Measurements from ENCODE around the gene FBXL7. TPM values are rescaled to one million over a fixed set of nuclear protein-coding genes. Genes with fewer than 3 reads are reported as not detected.

Gene FBXL7
- total RNA-seq, 2 experiments from 2014 or later = not detected

- intact Hi-C loops (cut with micrococcal nuclease) = no loop called here
- H3K9me3 Mint-ChIP-seq = no peaks in the 10 kb centered on the region
- CTCF ChIA-PET = no interaction called here
- no peak for DNase-seq
- no peak for ATAC-seq
- no peaks in the 10 kb centered on the region for H3K36me3 Mint-ChIP-seq (ENCODE audit: low read depth)
- H3K4me3 Mint-ChIP-seq = no peak overlapping the region
- H3K4me1 Mint-ChIP-seq (ENCODE audit: low read depth) = no peaks in the 10 kb centered on the region
- POLR2A ChIA-PET = no interaction called here
- H3K27me3 Mint-ChIP-seq = no peaks in the 10 kb centered on the region
- TF ChIP-seq CTCF (IDR thresholded peaks at IDR 0.05) = no peak
- H3K27ac Mint-ChIP-seq = no peak overlapping the region
Measured at GRCh38 chr5:15966066-15966640, 466.2 kb downstream of the FBXL7 start.

GRCh38 chr5:15966651-15967050, 466.7 kb downstream of the FBXL7 start:
- H3K4me3 Mint-ChIP-seq = no peak overlapping the region
- H3K27me3 Mint-ChIP-seq = no peaks in the 10 kb centered on the region
- no peaks in the 10 kb centered on the region for H3K9me3 Mint-ChIP-seq
- no peaks in the 10 kb centered on the region for H3K36me3 Mint-ChIP-seq (ENCODE audit: low read depth)
- ChIA-PET CTCF (no interaction called here), POLR2A (no interaction called here)
- no peak for DNase-seq
- no peaks in the 10 kb centered on the region for H3K4me1 Mint-ChIP-seq (ENCODE audit: low read depth)
- no peak for TF ChIP-seq CTCF (IDR thresholded peaks at IDR 0.05)
- ATAC-seq = no peak
- no peak overlapping the region for H3K27ac Mint-ChIP-seq
- intact Hi-C loops (cut with micrococcal nuclease) = no loop called here

GRCh38 chr5:15968993-15969392, 469.0 kb downstream of the FBXL7 start:
- Mint-ChIP-seq H3K27ac (no peak overlapping the region), H3K27me3 (no peaks in the 10 kb centered on the region), H3K9me3 (peaks cover 2% of the 10 kb centered on the region), H3K4me1 (ENCODE audit: low read depth) (no peaks in the 10 kb centered on the region), H3K36me3 (ENCODE audit: low read depth) (no peaks in the 10 kb centered on the region), H3K4me3 (no peak overlapping the region)
- TF ChIP-seq CTCF (IDR thresholded peaks at IDR 0.05) = no peak
- ATAC-seq (no peak), DNase-seq (no peak)
- intact Hi-C loops (cut with micrococcal nuclease) = no loop called here
- CTCF ChIA-PET = no interaction called here
- POLR2A ChIA-PET = no interaction called here

GRCh38 chr5:15977851-15978250, 477.9 kb downstream of the FBXL7 start:
- TF ChIP-seq CTCF (IDR thresholded peaks at IDR 0.05) = no peak
- H3K36me3 Mint-ChIP-seq (ENCODE audit: low read depth) = no peaks in the 10 kb centered on the region
- ChIA-PET POLR2A (no interaction called here), CTCF (no interaction called here)
- H3K9me3 Mint-ChIP-seq = no peaks in the 10 kb centered on the region
- H3K4me1 Mint-ChIP-seq (ENCODE audit: low read depth) = no peaks in the 10 kb centered on the region
- H3K27ac Mint-ChIP-seq = no peak overlapping the region
- intact Hi-C loops (cut with micrococcal nuclease) = no loop called here
- no peak for ATAC-seq
- no peak overlapping the region for H3K4me3 Mint-ChIP-seq
- no peaks in the 10 kb centered on the region for H3K27me3 Mint-ChIP-seq
- no peak for DNase-seq

- no peaks in the 10 kb centered on the region for H3K9me3 Mint-ChIP-seq
- no peak overlapping the region for H3K27ac Mint-ChIP-seq
- H3K36me3 Mint-ChIP-seq (ENCODE audit: low read depth) = no peaks in the 10 kb centered on the region
- intact Hi-C loops (cut with micrococcal nuclease) = no loop called here
- ChIA-PET CTCF (no interaction called here), POLR2A (no interaction called here)
- no peaks in the 10 kb centered on the region for H3K4me1 Mint-ChIP-seq (ENCODE audit: low read depth)
- TF ChIP-seq CTCF (IDR thresholded peaks at IDR 0.05) = no peak
- no peaks in the 10 kb centered on the region for H3K27me3 Mint-ChIP-seq
- H3K4me3 Mint-ChIP-seq = no peak overlapping the region
- no peak for ATAC-seq
- no peak for DNase-seq
Measured at GRCh38 chr5:15980835-15981234, 480.9 kb downstream of the FBXL7 start.
